ENCODE measurements around the gene BAHD1.
A peak's percentile ranks its signal among the peaks of the same experiment; 100 is the strongest.

- TF ChIP-seq CTCF (IDR thresholded peaks at IDR 0.05) (peak; percentile 86 to 94 (median 90)), POLR2A (IDR thresholded peaks at IDR 0.05) (no peak), EP300 (IDR thresholded peaks at IDR 0.05) (no peak)
Observed at GRCh38 chr15:40421246-40422157, 19.3 kb upstream of the BAHD1 start.

Measured in ovary (tissue), 3 donors.